Stomach (tissue), 9 donors: ENCODE data around the gene CLECL1. TPM values are rescaled to one million over a fixed set of nuclear protein-coding genes. Genes with fewer than 3 reads are reported as not detected.

Source experiments
- DNase-seq, 2 donors: peaks; one replicate each; pipeline versions ENCODE4 v3.0.0 to v3.0.0-alpha.2; 2013 to 2019
- H3K27ac ChIP-seq, 5 donors: fragments of 200-600 bp in 4 of 5; sonication (generic) in 4 of 5; one replicate each; pipeline ENCODE4 v1.5.1; 2013 to 2019; ENCODE audit warnings: mild to moderate bottlenecking in 1 of 5, moderate library complexity in 1 of 5
- H3K27me3 ChIP-seq, 3 donors: fragments of 200-600 bp; sonication (generic); one replicate each; pipeline ENCODE4 v1.5.1; 2017 to 2019; ENCODE audit warnings: mixed run types in 1 of 3
- H3K36me3 ChIP-seq, 4 donors: fragments of 200-600 bp; sonication (generic); 1 replicate in 3 of 4; 2 replicates in 1 of 4; pipeline ENCODE4 v1.5.1; 2016 to 2019
- H3K4me1 ChIP-seq, 4 donors: fragments of 200-600 bp; sonication (generic); one replicate each; pipeline ENCODE4 v1.5.1; 2016 to 2019
- H3K4me3 ChIP-seq, 4 donors: fragments of 200-600 bp; sonication (generic) in 3 of 4; one replicate each; pipeline ENCODE4 v1.5.1; 2016 to 2019; ENCODE audit warnings: mild to moderate bottlenecking in 1 of 4
- H3K9me3 ChIP-seq, 4 donors: fragments of 200-600 bp; sonication (generic); one replicate each; pipeline ENCODE4 v1.5.1; 2016 to 2019
- EP300 ChIP-seq: sonication (generic); formaldehyde crosslinking; IDR thresholded peaks from one replicate; pipeline ENCODE4 v1.6.1; 2017; ENCODE audit warnings: antibody characterized with exemption
- POLR2A ChIP-seq, 4 donors: fragments of 450-650 bp; IDR thresholded peaks; one replicate each; pipeline ENCODE4 v1.6.1; 2016; ENCODE audit warnings: antibody characterized with exemption in 4 of 4, control low read depth in 2 of 4, mild to moderate bottlenecking in 1 of 4, moderate library complexity in 1 of 4
- POLR2AphosphoS5 ChIP-seq, 3 donors: sonication (generic); formaldehyde crosslinking; IDR thresholded peaks; one replicate each; pipeline ENCODE4 v1.6.1; 2016; ENCODE audit warnings: antibody characterized with exemption in 3 of 3
- WGBS, 5 donors: extraction: QIAGEN DNeasy Blood & Tissue Kit in 3 of 5; methylation state at CpG; one replicate each; pipeline versions ENCODE4 v1.1.5 to v1.1.7; 2013 to 2018; 5-methylcytosine and 5-hydroxymethylcytosine counted together
- intact Hi-C: fragments of 100-400 bp; cut with DNase I; formaldehyde crosslinking; loops from one replicate; pipeline ENCODE4 v1.15.1; 2023; ENCODE audit warnings: low total_unique reads
- polyA plus RNA-seq, 3 donors: library from polyadenylated mRNA; stranded (reverse); fragments of 200-250 nt; gene quantifications; one replicate each; pipeline ENCODE4 v1.2.3, GENCODE V29; 2013
- total RNA-seq, 5 donors: library from RNA; depleted of rRNA; stranded (reverse); fragments of >200 nt; gene quantifications; one replicate each; pipeline versions ENCODE4 v1.1.0 to v1.2.3, GENCODE V29; 2014 to 2016
- TF ChIP-seq, protein P1 (sequence below), 7 experiments: fragments of 450-650 bp in 4 of 7; fragments of 200-600 bp in 3 of 7; sonication (generic) in 3 of 7; IDR thresholded peaks; one replicate each; pipeline ENCODE4 v1.5.1; 2016 to 2019; ENCODE audit warnings: antibody characterized with exemption in 7 of 7, control low read depth in 2 of 7, mild to moderate bottlenecking in 1 of 7
- donor health status: healthy with polysubstance abuse.
- donor health status: Bipolar disorder and iron deficiency.
- donor health status: healthy.

Gene CLECL1
- total and polyA plus RNA-seq, 8 donors = 1.0 to 3.5 (median 1.7) TPM; not detected in 5

DNA sequence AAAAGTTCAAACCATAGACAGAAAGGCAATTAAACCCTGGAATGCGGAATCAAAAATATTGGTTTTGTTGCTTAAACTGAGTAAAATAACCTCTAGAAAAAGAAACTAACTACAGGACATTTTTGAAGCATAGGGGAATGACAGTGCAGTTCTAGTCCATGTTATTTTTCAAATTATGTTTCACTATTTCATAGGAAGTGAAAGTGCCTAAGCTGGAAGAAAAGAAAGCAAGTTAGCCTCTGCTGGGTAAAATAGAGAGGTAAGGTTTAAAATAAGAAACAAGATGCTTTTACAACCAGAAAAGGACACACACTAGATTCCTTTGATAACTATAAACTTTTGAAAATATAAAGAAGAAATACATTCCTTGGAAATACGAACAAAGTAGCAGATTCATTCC, 1.1 kb downstream of the CLECL1 start:
- no peak overlapping the region for H3K4me3 ChIP-seq
- intact Hi-C loops = no loop called here
- no peaks in the 10 kb centered on the region for H3K9me3 ChIP-seq
- TF ChIP-seq, protein P1, sequence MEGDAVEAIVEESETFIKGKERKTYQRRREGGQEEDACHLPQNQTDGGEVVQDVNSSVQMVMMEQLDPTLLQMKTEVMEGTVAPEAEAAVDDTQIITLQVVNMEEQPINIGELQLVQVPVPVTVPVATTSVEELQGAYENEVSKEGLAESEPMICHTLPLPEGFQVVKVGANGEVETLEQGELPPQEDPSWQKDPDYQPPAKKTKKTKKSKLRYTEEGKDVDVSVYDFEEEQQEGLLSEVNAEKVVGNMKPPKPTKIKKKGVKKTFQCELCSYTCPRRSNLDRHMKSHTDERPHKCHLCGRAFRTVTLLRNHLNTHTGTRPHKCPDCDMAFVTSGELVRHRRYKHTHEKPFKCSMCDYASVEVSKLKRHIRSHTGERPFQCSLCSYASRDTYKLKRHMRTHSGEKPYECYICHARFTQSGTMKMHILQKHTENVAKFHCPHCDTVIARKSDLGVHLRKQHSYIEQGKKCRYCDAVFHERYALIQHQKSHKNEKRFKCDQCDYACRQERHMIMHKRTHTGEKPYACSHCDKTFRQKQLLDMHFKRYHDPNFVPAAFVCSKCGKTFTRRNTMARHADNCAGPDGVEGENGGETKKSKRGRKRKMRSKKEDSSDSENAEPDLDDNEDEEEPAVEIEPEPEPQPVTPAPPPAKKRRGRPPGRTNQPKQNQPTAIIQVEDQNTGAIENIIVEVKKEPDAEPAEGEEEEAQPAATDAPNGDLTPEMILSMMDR (IDR thresholded peaks at IDR 0.05) = no peak
- no peak for TF ChIP-seq POLR2A (IDR thresholded peaks at IDR 0.05)
- no peak for TF ChIP-seq POLR2AphosphoS5 (IDR thresholded peaks at IDR 0.05)
- no peak for TF ChIP-seq EP300
- no peaks in the 10 kb centered on the region for H3K36me3 ChIP-seq
- 68 to 84% (median 80%) methylated on average over 2 of the region's 2 CpGs for WGBS, 5 donors
- peak overlapping the region in 1 of 5 donors; percentile 68 for H3K27ac ChIP-seq
- H3K4me1 ChIP-seq = no peaks in the 10 kb centered on the region
- DNase-seq = no peak
- H3K27me3 ChIP-seq = no peaks in the 10 kb centered on the region

GRCh38 chr12:9731393-9731792, 1.5 kb downstream of the CLECL1 start:
- peak overlapping the region in 1 of 5 donors; percentile 68 for H3K27ac ChIP-seq
- no peaks in the 10 kb centered on the region for H3K36me3 ChIP-seq
- no peak for TF ChIP-seq EP300
- TF ChIP-seq, protein P1 (IDR thresholded peaks at IDR 0.05) = no peak
- TF ChIP-seq POLR2AphosphoS5 (IDR thresholded peaks at IDR 0.05) = no peak
- no peak for TF ChIP-seq POLR2A (IDR thresholded peaks at IDR 0.05)
- H3K9me3 ChIP-seq = no peaks in the 10 kb centered on the region
- no peak overlapping the region for H3K4me3 ChIP-seq
- intact Hi-C loops = no loop called here
- WGBS, 5 donors = 37 to 59% (median 51%) methylated on average over 6 of the region's 6 CpGs
- no peak for DNase-seq
- H3K4me1 ChIP-seq = no peaks in the 10 kb centered on the region
- no peaks in the 10 kb centered on the region for H3K27me3 ChIP-seq

GRCh38 chr12:9730591-9730990, 2.3 kb downstream of the CLECL1 start:
- H3K4me3 ChIP-seq = no peak overlapping the region
- no peak for TF ChIP-seq EP300
- no peak for TF ChIP-seq POLR2A (IDR thresholded peaks at IDR 0.05)
- TF ChIP-seq, protein P1 (IDR thresholded peaks at IDR 0.05) = no peak
- TF ChIP-seq POLR2AphosphoS5 (IDR thresholded peaks at IDR 0.05) = no peak
- intact Hi-C loops = no loop called here
- no peaks in the 10 kb centered on the region for H3K4me1 ChIP-seq
- 64 to 77% (median 74%) methylated on average over 6 of the region's 6 CpGs for WGBS, 5 donors
- no peak for DNase-seq
- no peaks in the 10 kb centered on the region for H3K36me3 ChIP-seq
- no peaks in the 10 kb centered on the region for H3K9me3 ChIP-seq
- H3K27me3 ChIP-seq = no peaks in the 10 kb centered on the region
- H3K27ac ChIP-seq = peak overlapping the region in 1 of 5 donors; percentile 68

- intact Hi-C loops = no loop called here
- TF ChIP-seq POLR2A (IDR thresholded peaks at IDR 0.05) = no peak
- TF ChIP-seq POLR2AphosphoS5 (IDR thresholded peaks at IDR 0.05) = no peak
- no peak for TF ChIP-seq EP300
- TF ChIP-seq, protein P1 (IDR thresholded peaks at IDR 0.05) = no peak
- Histone ChIP-seq H3K9me3 (no peaks in the 10 kb centered on the region), H3K27me3 (no peaks in the 10 kb centered on the region), H3K4me3 (no peak overlapping the region), H3K36me3 (no peaks in the 10 kb centered on the region), H3K4me1 (no peaks in the 10 kb centered on the region), H3K27ac (peak overlapping the region in 1 of 5 donors; percentile 68)
- WGBS, 5 donors = 26 to 43% (median 40%) methylated on average over 3 of the region's 3 CpGs
- no peak for DNase-seq
Measured at GRCh38 chr12:9730011-9730410, 2.9 kb downstream of the CLECL1 start.
